Upper lobe of left lung (tissue), 6 donors: ENCODE measurements around the gene ACOT13. TPM values are rescaled to one million over a fixed set of nuclear protein-coding genes. Genes with fewer than 3 reads are reported as not detected.
A peak's percentile ranks its signal among the peaks of the same experiment; 100 is the strongest.

Experiments used
- ATAC-seq, 2 donors: fragments of 200-7000 bp; cut with Tn5 transposase; one replicate each; pipeline ENCODE4 v1.9.1; 2022; ENCODE audit warnings: mild to moderate bottlenecking in 2 of 2, moderate library complexity in 2 of 2; ENCODE audit not compliant: low FRiP score in 2 of 2
- DNase-seq, 2 donors: peaks; one replicate each; pipeline ENCODE4 v3.0.0-alpha.2; 2019 to 2020
- H3K27ac ChIP-seq, 4 donors: fragments of 200-600 bp; sonication (generic); one replicate each; pipeline ENCODE4 v1.5.1; 2016 to 2019
- H3K27me3 ChIP-seq, 4 donors: fragments of 200-600 bp; sonication (generic); one replicate each; pipeline ENCODE4 v1.5.1; 2017 to 2019
- H3K36me3 ChIP-seq, 4 donors: fragments of 200-600 bp; sonication (generic); one replicate each; pipeline ENCODE4 v1.5.1; 2016 to 2019
- H3K4me1 ChIP-seq, 4 donors: fragments of 200-600 bp; sonication (generic); one replicate each; pipeline ENCODE4 v1.5.1; 2018 to 2019
- H3K4me3 ChIP-seq, 4 donors: fragments of 200-600 bp; sonication (generic); one replicate each; pipeline ENCODE4 v1.5.1; 2017 to 2019; ENCODE audit warnings: mild to moderate bottlenecking in 2 of 4, moderate library complexity in 1 of 4
- H3K9me3 ChIP-seq, 4 donors: fragments of 200-600 bp; sonication (generic); one replicate each; pipeline ENCODE4 v1.5.1; 2018 to 2019
- CTCF ChIP-seq, 6 experiments: fragments of 450-650 bp in 4 of 6; fragments of 200-600 bp in 2 of 6; sonication (generic) in 2 of 6; IDR thresholded peaks; one replicate each; pipeline ENCODE4 v1.5.1; 2016 to 2019; ENCODE audit warnings: antibody characterized with exemption in 6 of 6
- EP300 ChIP-seq, 4 donors: sonication (generic); formaldehyde crosslinking; IDR thresholded peaks; one replicate each; pipeline ENCODE4 v1.5.1; 2017; ENCODE audit warnings: antibody characterized with exemption in 4 of 4, control low read depth in 2 of 4
- POLR2A ChIP-seq, 4 donors: fragments of 450-650 bp; IDR thresholded peaks; one replicate each; pipeline ENCODE4 v1.5.1; 2016 to 2017; ENCODE audit warnings: antibody characterized with exemption in 4 of 4, mild to moderate bottlenecking in 2 of 4
- POLR2AphosphoS5 ChIP-seq, 2 donors: sonication (generic); formaldehyde crosslinking; IDR thresholded peaks; one replicate each; pipeline ENCODE4 v1.5.1; 2017; ENCODE audit warnings: antibody characterized with exemption in 2 of 2
- WGBS, 2 donors: methylation state at CpG; one replicate each; pipeline ENCODE4 v1.1.5; 2017 to 2018; 5-methylcytosine and 5-hydroxymethylcytosine counted together
- total RNA-seq, 6 donors: library from RNA; depleted of rRNA in 4 of 6; stranded (reverse); fragments of >200 nt in 4 of 6; gene quantifications; one replicate each; pipeline versions ENCODE4 v1.1.0 to v1.2.1, GENCODE V29; 2016 to 2021
- donor health status: DM: no; HTN: no; CAD: no; lungs with moderate emphysema.
- donor health status: DM: no; HTN: yes; CAD: no; lungs with severe emphysema.

Gene ACOT13
- total RNA-seq, 6 donors from 2014 or later: 5.2 to 20.2 (median 10.5) TPM

- no peak for TF ChIP-seq CTCF (IDR thresholded peaks at IDR 0.05)
- TF ChIP-seq EP300 (IDR thresholded peaks at IDR 0.05): no peak
- TF ChIP-seq POLR2AphosphoS5 (IDR thresholded peaks at IDR 0.05): no peak
- no peak for TF ChIP-seq POLR2A (IDR thresholded peaks at IDR 0.05)
- H3K9me3 ChIP-seq: no peaks in the 10 kb centered on the region
- DNase-seq (no peak), ATAC-seq (no peak)
- no peaks in the 10 kb centered on the region for H3K36me3 ChIP-seq
- WGBS, 2 donors: 62 to 90% methylated on average over 4 of the region's 4 CpGs
- H3K4me1 ChIP-seq: peaks cover 0 to 5% (median 0%) of the 10 kb centered on the region in 4 donors
- no peak overlapping the region for H3K27ac ChIP-seq
- no peaks in the 10 kb centered on the region for H3K27me3 ChIP-seq
- no peak overlapping the region for H3K4me3 ChIP-seq
Measured at GRCh38 chr6:24686946-24687345, 20.1 kb downstream of the ACOT13 start.

- 84 to 91% methylated on average over 2 of the region's 2 CpGs for WGBS, 2 donors
- ATAC-seq (peak in 1 of 2 donors; percentile 87), DNase-seq (no peak)
- H3K36me3 ChIP-seq: no peaks in the 10 kb centered on the region
- no peaks in the 10 kb centered on the region for H3K4me1 ChIP-seq
- H3K9me3 ChIP-seq: no peaks in the 10 kb centered on the region
- TF ChIP-seq POLR2AphosphoS5 (IDR thresholded peaks at IDR 0.05) (no peak), EP300 (IDR thresholded peaks at IDR 0.05) (no peak)
- no peak overlapping the region for H3K27ac ChIP-seq
- H3K4me3 ChIP-seq: no peak overlapping the region
- H3K27me3 ChIP-seq: no peaks in the 10 kb centered on the region
Measured at GRCh38 chr6:24689964-24690363, 23.1 kb downstream of the ACOT13 start.

GRCh38 chr6:24690593-24690992 lies 23.7 kb downstream of the ACOT13 start:
- Histone ChIP-seq H3K9me3 (no peaks in the 10 kb centered on the region), H3K27ac (no peak overlapping the region), H3K4me3 (no peak overlapping the region), H3K4me1 (peaks cover 0 to 5% (median 0%) of the 10 kb centered on the region in 4 donors), H3K36me3 (no peaks in the 10 kb centered on the region), H3K27me3 (no peaks in the 10 kb centered on the region)
- 80 to 92% methylated on average over 1 of the region's 1 CpG for WGBS, 2 donors
- ATAC-seq (no peak), DNase-seq (no peak)
- no peak for TF ChIP-seq POLR2AphosphoS5 (IDR thresholded peaks at IDR 0.05)
- no peak for TF ChIP-seq EP300 (IDR thresholded peaks at IDR 0.05)
- no peak for TF ChIP-seq CTCF (IDR thresholded peaks at IDR 0.05)
- TF ChIP-seq POLR2A (IDR thresholded peaks at IDR 0.05): no peak

GRCh38 chr6:24691550-24691949 lies 24.7 kb downstream of the ACOT13 start:
- WGBS, 2 donors: 86 to 92% methylated on average over 3 of the region's 3 CpGs
- ATAC-seq (no peak), DNase-seq (no peak)
- TF ChIP-seq CTCF (IDR thresholded peaks at IDR 0.05) (no peak), POLR2AphosphoS5 (IDR thresholded peaks at IDR 0.05) (no peak)
- Histone ChIP-seq H3K27ac (no peak overlapping the region), H3K4me3 (no peak overlapping the region), H3K4me1 (peaks cover 0 to 7% (median 0%) of the 10 kb centered on the region in 4 donors), H3K36me3 (no peaks in the 10 kb centered on the region), H3K9me3 (no peaks in the 10 kb centered on the region), H3K27me3 (no peaks in the 10 kb centered on the region)

GRCh38 chr6:24692003-24692402 lies 25.1 kb downstream of the ACOT13 start:
- Histone ChIP-seq H3K9me3 (no peaks in the 10 kb centered on the region), H3K36me3 (no peaks in the 10 kb centered on the region), H3K27ac (no peak overlapping the region), H3K4me3 (no peak overlapping the region), H3K4me1 (peaks cover 0 to 7% (median 0%) of the 10 kb centered on the region in 4 donors), H3K27me3 (no peaks in the 10 kb centered on the region)
- TF ChIP-seq POLR2AphosphoS5 (IDR thresholded peaks at IDR 0.05): no peak
- no peak for TF ChIP-seq CTCF (IDR thresholded peaks at IDR 0.05)
- no peak for TF ChIP-seq EP300 (IDR thresholded peaks at IDR 0.05)
- no peak for TF ChIP-seq POLR2A (IDR thresholded peaks at IDR 0.05)
- DNase-seq (no peak), ATAC-seq (peak in 1 of 2 donors; percentile 48)
- WGBS, 2 donors: 54 to 66% methylated on average over 4 of the region's 4 CpGs
